ENCODE data around the gene PLXDC2.
"Not testable (repeated sequence)": the region's sequence is repeated elsewhere in the genome, so short reads cannot be mapped to it uniquely, and the experiment has no call there.

The PLXDC2 gene

DNA sequence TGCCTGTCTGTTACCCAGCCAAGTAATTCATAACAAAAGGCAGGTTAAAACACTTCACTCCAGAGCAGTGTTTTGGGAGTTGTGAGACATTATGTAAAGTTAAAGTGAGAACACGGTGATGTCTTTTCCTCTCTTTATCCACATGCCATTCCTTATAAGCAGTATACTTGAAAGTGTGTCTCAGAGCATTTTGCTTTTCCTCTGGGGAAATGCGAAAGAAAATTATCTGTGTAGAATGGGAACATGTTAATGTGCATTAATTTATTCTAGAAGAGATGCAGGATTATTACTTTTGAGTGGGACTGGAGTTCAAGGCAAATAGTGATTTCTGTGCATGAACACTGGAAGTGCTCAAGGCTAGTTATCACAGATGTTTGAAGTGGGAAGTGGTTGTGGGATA, 170.4 kb downstream of the PLXDC2 start:
- DNase-seq = no peak

DNA sequence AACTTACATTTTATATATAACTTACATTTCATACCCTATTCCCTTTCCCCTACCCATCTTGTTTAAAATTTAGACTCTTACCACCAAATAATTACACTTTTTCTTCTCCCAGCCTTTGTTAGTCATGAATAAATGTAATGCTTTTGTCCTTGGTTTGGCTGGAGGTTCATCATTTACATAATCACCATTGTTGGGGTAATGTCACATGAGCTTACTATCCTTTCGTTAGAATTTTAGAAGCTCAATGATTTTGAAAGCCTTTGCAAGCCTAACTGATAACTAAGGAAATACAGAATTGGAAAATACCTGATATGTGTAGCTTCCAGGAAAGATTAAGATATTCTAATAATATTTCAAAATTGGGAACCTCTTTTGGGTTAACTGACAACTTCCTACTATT, 171.7 kb downstream of the PLXDC2 start:
- no peak for DNase-seq

GRCh38 chr10:19993714-19994315, 177.6 kb downstream of the PLXDC2 start:
- no peak for DNase-seq

DNA sequence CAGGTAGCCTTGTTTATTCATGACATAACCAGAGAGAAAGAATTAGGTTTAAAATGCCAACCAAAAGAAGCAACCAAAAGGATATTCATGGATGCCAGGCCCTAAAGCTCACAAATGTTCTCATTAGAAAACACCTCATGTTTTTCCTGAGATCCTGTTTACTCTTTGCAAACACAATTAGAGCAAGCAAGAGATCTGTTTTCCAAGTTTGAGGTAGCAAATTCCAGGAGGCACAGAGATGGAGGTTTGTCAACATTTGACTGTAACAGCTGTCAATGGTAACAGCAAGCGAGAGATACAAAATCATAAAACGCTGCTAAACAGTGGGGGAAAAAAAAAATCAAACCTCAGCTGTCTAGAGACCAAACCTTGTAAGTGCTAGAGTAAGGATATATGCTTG, 182.2 kb downstream of the PLXDC2 start:
- no peak for DNase-seq

- no peak for DNase-seq
Observed at GRCh38 chr10:19999431-19999830, 183.2 kb downstream of the PLXDC2 start.

DNA sequence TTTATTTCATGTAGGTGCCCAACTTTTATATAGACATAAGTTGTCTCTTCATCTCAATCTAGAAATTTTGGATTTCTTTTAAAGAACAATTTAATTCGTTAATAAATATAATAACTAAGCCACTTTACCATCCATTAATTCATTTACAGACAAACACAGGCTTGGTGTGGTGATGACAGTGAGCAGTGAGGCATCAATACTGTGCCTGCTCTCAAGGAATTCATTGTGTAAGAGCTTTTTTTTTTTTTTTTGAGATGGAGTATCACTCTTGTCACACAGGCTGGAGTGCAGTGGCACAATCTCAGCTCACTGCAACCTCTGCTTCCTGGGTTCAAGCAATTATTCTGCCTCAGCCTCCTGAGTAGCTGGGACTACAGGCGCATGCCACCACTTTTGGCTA, 185.8 kb downstream of the PLXDC2 start:
- not testable (repeated sequence) for DNase-seq

GRCh38 chr10:20002657-20003056, 186.4 kb downstream of the PLXDC2 start:
- DNase-seq = no peak

- DNase-seq = no peak
Observed at GRCh38 chr10:20004087-20004523, 187.9 kb downstream of the PLXDC2 start.

DNA sequence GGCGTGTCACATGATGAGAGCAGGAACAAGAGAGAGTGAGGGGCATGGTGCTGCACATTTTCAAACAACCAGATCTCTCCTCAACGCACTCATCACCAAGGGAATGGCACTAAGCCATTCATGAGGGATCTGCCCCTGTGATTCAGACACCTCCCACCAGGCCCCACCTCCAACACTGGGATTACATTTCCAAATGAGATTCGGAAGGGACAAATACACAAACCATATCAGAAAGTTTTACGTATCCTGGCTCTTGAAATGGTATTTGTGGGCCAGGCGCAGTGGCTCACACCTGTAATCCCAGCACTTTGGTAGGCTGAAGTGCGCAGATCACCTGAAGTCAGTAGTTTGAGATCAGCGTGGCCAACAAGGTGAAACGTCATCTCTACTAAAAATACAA, 189.4 kb downstream of the PLXDC2 start:
- no peak for DNase-seq

DNA sequence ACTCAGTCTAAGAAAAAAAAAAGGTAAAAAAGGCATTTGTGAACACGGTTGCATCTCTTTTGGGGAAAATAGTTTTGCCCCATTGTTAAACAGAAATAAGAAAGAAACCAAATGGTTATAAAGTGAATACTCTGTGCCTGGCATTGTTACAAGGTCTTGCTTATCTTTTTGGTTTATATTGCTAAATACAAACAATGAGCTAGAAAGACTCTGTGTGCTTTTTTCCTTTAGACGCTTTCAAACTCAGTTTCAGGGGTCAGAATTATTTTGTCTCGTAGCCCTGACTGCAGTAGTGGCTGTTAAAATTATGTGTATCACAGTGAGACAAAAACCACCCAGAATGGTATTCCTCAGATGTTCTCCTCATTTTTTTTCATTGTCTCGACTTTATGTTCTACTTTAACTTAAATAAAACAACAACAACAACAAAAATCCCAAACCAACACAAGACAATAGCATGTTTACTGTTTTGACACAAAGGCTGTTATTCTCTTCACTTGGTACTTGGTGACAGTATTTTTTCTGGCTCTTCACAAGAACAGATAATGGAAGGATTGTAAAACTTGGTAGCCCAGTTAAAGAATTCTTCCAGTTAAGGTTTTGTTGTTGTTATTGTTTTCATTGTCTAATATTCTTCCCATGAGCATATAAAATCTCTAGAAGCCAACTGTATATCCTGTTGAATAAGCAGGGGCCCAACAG, 190.1 kb downstream of the PLXDC2 start:
- no peak for DNase-seq

DNA sequence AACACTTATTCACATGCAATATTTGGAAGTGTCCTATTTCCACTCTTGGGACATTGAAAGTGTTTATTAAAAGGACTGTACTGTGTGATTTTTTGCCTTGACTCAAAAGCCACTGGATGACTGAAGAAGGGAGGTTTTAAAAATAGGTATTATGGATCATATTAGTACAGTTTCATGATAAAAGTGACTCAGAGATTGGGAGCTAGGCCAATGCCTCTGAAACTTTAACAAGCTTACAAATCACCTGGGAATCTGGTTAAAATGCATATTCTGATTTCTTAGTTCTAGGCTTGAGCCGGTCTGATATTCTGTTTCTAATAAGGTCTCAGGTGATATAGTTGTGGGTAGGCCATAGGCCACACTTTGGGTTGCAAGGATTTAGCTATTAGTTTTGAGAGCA, 191.2 kb downstream of the PLXDC2 start:
- no peak for DNase-seq

DNA sequence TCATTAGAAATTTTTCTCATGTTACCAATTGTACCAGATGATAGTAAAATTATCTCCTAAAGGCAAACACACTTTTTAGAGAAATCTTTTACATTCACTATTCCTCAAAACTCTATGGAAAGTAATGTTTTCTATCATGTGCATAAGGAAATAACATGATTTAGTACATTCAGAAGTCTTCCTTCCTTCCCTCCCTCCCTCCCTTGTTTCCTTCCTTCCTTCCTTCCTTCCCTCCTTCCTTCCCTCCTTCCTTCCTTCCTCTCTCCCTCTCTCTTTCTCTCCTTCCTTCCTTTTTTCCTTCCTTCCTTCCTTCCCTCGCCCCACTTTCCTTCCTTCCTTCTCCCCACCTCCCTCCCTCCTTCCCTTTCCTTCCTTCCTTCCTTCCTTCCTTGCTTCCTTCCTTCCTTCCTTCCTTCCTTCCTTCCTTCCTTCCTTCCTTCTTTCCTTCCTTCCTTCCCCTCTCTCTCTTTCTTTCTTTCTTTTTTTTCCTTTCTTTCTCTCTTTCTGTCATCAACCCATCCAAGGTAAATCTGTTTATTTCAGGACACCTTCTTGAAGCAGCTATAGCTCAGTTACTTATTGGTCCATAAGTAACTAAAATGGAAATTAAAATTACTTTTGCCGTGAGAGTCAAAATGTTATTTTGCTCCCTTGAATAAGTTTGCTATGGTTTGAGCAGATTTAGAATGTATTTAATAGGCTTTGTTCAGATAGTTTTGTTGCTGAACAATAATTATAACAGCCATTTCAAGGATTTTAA, 197.9 kb downstream of the PLXDC2 start:
- no peak for DNase-seq

DNA sequence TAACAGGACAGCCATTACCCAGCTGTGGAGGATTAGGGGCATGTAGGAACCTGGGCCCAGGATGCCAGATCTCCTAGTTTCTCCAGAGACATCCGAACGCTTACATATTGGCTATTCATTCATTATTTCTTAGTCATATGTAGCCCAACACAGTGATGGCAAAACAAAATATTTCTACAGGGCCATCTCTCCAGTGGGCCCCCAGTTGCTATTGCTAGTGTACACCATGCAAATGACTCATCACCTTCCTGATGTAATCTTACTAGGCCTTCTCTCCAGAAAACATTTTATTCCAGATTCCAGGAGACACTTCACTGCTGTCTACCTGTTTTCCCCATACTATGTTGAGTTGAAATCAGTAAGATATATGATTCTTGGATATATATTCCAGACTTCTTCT, 201.7 kb downstream of the PLXDC2 start:
- no peak for DNase-seq

DNA sequence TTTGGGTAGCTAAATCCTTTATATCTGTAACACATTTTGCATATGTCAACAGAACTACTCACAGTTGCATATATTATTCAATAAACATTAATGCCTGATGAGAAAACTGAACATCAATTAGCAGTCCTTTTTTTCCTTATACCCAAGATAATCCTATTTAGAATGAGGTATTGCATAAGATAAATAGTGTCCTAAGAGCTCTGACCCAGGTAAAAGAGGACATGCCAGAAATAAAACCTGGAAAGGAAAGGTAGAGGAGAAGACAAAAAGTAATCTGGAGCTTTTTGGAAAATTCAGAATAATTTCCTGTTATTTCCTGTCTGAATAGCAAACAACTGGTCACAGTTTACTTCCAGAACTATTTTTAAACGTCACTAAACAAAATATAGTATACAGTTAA, 204.4 kb downstream of the PLXDC2 start:
- DNase-seq = no peak

- DNase-seq = no peak
Observed at GRCh38 chr10:20029523-20029922, 213.3 kb downstream of the PLXDC2 start.

- DNase-seq = no peak
Observed at GRCh38 chr10:20033476-20033875, 217.2 kb downstream of the PLXDC2 start.

DNA sequence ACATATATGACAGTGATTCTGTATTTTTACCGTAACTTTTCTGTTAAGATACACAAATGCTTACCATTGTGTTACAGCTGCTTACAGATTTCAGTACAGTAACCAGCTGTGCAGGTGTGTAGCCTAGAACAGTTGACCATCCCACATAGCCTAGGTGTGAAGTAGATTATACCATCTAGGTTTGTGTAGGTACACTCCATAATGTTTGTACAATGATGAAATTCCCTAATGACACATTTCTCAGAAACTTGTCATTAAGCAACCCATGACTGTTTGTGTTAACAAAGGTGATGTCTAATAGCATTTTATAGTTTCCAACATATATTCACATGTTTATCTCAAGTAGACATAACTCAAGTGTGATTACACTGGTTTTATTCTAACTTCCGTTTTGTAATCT, 218.5 kb downstream of the PLXDC2 start:
- DNase-seq = no peak

DNA sequence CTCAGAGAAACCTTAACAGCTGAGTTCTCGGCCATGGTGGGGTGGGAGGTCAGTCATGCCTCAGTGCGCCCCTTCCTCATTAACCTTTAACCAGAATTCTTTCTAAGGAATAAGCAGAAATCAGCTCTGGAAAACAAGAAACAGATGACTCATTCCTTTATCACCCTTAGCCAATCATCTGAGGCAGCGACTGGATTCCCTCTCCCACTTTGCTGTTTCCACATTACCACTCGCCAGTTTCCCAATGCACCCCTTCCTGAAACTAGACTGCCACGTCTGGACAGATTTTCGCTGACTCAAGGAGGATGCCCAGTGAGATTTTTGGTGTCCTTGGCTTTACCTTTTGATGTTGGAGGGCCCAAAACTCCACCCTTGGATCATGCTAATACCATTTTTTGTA, 223.8 kb downstream of the PLXDC2 start:
- DNase-seq = no peak

DNA sequence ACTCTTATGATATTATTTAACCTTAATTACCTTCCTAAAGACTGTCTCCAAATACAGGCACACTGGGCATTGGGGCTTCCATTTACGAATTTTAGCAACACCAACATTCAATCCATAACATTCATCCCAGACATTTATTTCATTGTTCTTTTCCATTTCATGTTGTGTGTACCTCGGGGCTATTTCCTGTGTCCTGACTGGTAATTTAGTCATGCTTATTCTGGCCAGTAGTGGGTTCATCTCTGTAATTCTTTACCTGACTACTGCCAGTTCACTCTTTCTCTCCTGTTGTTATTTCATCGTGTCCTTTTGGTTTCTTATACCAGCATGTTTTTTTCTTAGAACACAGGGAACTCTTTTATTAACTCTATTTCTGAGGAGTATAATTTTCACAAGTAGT, 225.7 kb downstream of the PLXDC2 start:
- no peak for DNase-seq

- not testable (repeated sequence) for DNase-seq
Observed at GRCh38 chr10:20045100-20045499, 228.9 kb downstream of the PLXDC2 start.

GRCh38 chr10:20048161-20048560, 231.9 kb downstream of the PLXDC2 start:
- no peak for DNase-seq

GRCh38 chr10:20058135-20058534, 241.9 kb downstream of the PLXDC2 start:
- DNase-seq = no peak

- no peak for DNase-seq
Observed at GRCh38 chr10:20059084-20059835, 243.0 kb downstream of the PLXDC2 start.
